NAMALWA (cell line): ENCODE data around the gene CAMK2N2.

Experiments used
- DNase-seq: peaks from one replicate; pipeline ENCODE4 v3.0.0-alpha.2; 2015; ENCODE audit warnings: low spot score

CAMK2N2 gene

GRCh38 chr3:184239708-184240107 lies 21.6 kb downstream of the CAMK2N2 start:
- DNase-seq = no peak

GRCh38 chr3:184239221-184239620 lies 22.1 kb downstream of the CAMK2N2 start:
- DNase-seq = no peak

- DNase-seq = no peak
Observed at GRCh38 chr3:184238246-184238818, 23.0 kb downstream of the CAMK2N2 start.

GRCh38 chr3:184237807-184238206 lies 23.5 kb downstream of the CAMK2N2 start:
- no peak for DNase-seq

GRCh38 chr3:184237211-184237610 lies 24.1 kb downstream of the CAMK2N2 start:
- no peak for DNase-seq

GRCh38 chr3:184236636-184237035 lies 24.7 kb downstream of the CAMK2N2 start:
- no peak for DNase-seq

GRCh38 chr3:184236033-184236410 lies 25.3 kb downstream of the CAMK2N2 start:
- no peak for DNase-seq

- DNase-seq = no peak
Observed at GRCh38 chr3:184235381-184236032, 25.8 kb downstream of the CAMK2N2 start.

- DNase-seq = no peak
Observed at GRCh38 chr3:184234671-184235380, 26.5 kb downstream of the CAMK2N2 start.

GRCh38 chr3:184234224-184234623 lies 27.1 kb downstream of the CAMK2N2 start:
- DNase-seq = peak; percentile 30

- DNase-seq = no peak
Observed at GRCh38 chr3:184233127-184233843, 28.1 kb downstream of the CAMK2N2 start.

- no peak for DNase-seq
Observed at GRCh38 chr3:184231671-184232070, 29.7 kb downstream of the CAMK2N2 start.

GRCh38 chr3:184230603-184231528 lies 30.5 kb downstream of the CAMK2N2 start:
- DNase-seq = no peak

- no peak for DNase-seq
Observed at GRCh38 chr3:184230081-184230602, 31.2 kb downstream of the CAMK2N2 start.

GRCh38 chr3:184229394-184230080 lies 31.8 kb downstream of the CAMK2N2 start, which contains the start of gene VWA5B2:
VWA5B2 (plus strand) TSS chr3:184229585; CDS start chr3:184230529, 944 bp downstream.
- DNase-seq = peak; percentile 85

- no peak for DNase-seq
Observed at GRCh38 chr3:184228376-184229137, 32.8 kb downstream of the CAMK2N2 start.

GRCh38 chr3:184227481-184227935 lies 33.8 kb downstream of the CAMK2N2 start:
- peak; percentile 72 for DNase-seq

- DNase-seq = no peak
Observed at GRCh38 chr3:184223946-184224345, 37.4 kb downstream of the CAMK2N2 start.

- no peak for DNase-seq
Observed at GRCh38 chr3:184222521-184222920, 38.8 kb downstream of the CAMK2N2 start.

- DNase-seq = no peak
Observed at GRCh38 chr3:184218814-184219213, 42.5 kb downstream of the CAMK2N2 start.
